SK-N-SH treated with all-trans-retinoic acid at 6 μM for 48 hours (cell line): ENCODE measurements around the gene SH3BP5.

Source experiments
- ATAC-seq: fragments of 200-7000 bp; cut with Tn5 transposase; 3 replicates; pipeline ENCODE4 v1.9.1; 2020; ENCODE audit warnings: mild to moderate bottlenecking, moderate library complexity
- ARNTL ChIP-seq: fragments of 450-650 bp; formaldehyde crosslinking; IDR thresholded peaks from 2 replicates; pipeline ENCODE4 v1.5.0; 2020; ENCODE audit warnings: low read depth, mild to moderate bottlenecking, moderate library complexity, borderline replicate concordance
- BACH2 ChIP-seq: fragments of 250-450 bp; sonication (Bioruptor Pico); IDR thresholded peaks from 2 replicates; pipeline ENCODE4 v1.9.0; 2021; ENCODE audit warnings: mild to moderate bottlenecking, borderline replicate concordance
- CREB5 ChIP-seq: fragments of 250-450 bp; sonication (Bioruptor Pico); IDR thresholded peaks from 2 replicates; pipeline ENCODE4 v1.5.1; 2020; ENCODE audit warnings: low read depth, mild to moderate bottlenecking, moderate library complexity
- CSDC2 ChIP-seq: fragments of 250-450 bp; sonication (Bioruptor Pico); IDR thresholded peaks from 2 replicates; pipeline ENCODE4 v1.5.0; 2020; ENCODE audit warnings: mild to moderate bottlenecking, moderate library complexity
- ESRRG ChIP-seq: fragments of 250-450 bp; sonication (Bioruptor Pico); IDR thresholded peaks from 2 replicates; pipeline ENCODE4 v1.6.1; 2021; ENCODE audit warnings: mild to moderate bottlenecking
- GLIS3 ChIP-seq: fragments of 250-450 bp; sonication (Bioruptor Pico); IDR thresholded peaks from 2 replicates; pipeline ENCODE4 v1.5.0; 2020; ENCODE audit warnings: mild to moderate bottlenecking, moderate library complexity
- ISL1 ChIP-seq: fragments of 250-450 bp; sonication (Bioruptor Pico); IDR thresholded peaks from 2 replicates; pipeline ENCODE4 v2.1.2; 2022; ENCODE audit warnings: mild to moderate bottlenecking, moderate library complexity
- OSR1 ChIP-seq: fragments of 250-450 bp; sonication (Bioruptor Pico); IDR thresholded peaks from 2 replicates; pipeline ENCODE4 v1.8.0; 2022; ENCODE audit warnings: moderate library complexity, mild to moderate bottlenecking, inconsistent platforms
- PATZ1 ChIP-seq: fragments of 250-450 bp; sonication (Bioruptor Pico); IDR thresholded peaks from 2 replicates; pipeline ENCODE4 v1.8.0; 2020; ENCODE audit warnings: mild to moderate bottlenecking, moderate library complexity, borderline replicate concordance
- POU6F1 ChIP-seq: fragments of 250-450 bp; sonication (Bioruptor Pico); IDR thresholded peaks from 2 replicates; pipeline ENCODE4 v1.8.0; 2021; ENCODE audit warnings: low read depth, mild to moderate bottlenecking, moderate library complexity, borderline replicate concordance
- PPARA ChIP-seq: fragments of 250-450 bp; sonication (Bioruptor Pico); IDR thresholded peaks from 2 replicates; pipeline ENCODE4 v1.5.0; 2020; ENCODE audit warnings: mild to moderate bottlenecking, borderline replicate concordance
- RARB ChIP-seq: fragments of 250-450 bp; sonication (Bioruptor Pico); IDR thresholded peaks from 2 replicates; pipeline ENCODE4 v1.8.0; 2021; ENCODE audit warnings: mild to moderate bottlenecking, moderate library complexity
- SNAI2 ChIP-seq: fragments of 250-450 bp; sonication (Bioruptor Pico); IDR thresholded peaks from 2 replicates; pipeline ENCODE4 v1.5.0; 2020; ENCODE audit warnings: mild to moderate bottlenecking, moderate library complexity
- TCF4 ChIP-seq: fragments of 250-450 bp; sonication (Bioruptor Pico); IDR thresholded peaks from 2 replicates; pipeline ENCODE4 v1.8.0; 2021; ENCODE audit warnings: mild to moderate bottlenecking, moderate library complexity, borderline replicate concordance
- TOX ChIP-seq: fragments of 250-450 bp; sonication (Bioruptor Pico); IDR thresholded peaks from 2 replicates; pipeline ENCODE4 v1.8.0; 2021; ENCODE audit warnings: mild to moderate bottlenecking, moderate library complexity, borderline replicate concordance
- TSHZ2 ChIP-seq: fragments of 250-450 bp; sonication (Bioruptor Pico); IDR thresholded peaks from 2 replicates; pipeline ENCODE4 v1.5.0; 2020; ENCODE audit warnings: mild to moderate bottlenecking, moderate library complexity
- ZFP3 ChIP-seq: fragments of 250-450 bp; sonication (Bioruptor Pico); IDR thresholded peaks from 2 replicates; pipeline ENCODE4 v1.5.0; 2020; ENCODE audit warnings: mild to moderate bottlenecking, moderate library complexity
- ZFP30 ChIP-seq: fragments of 450-650 bp; formaldehyde crosslinking; IDR thresholded peaks from 2 replicates; pipeline ENCODE4 v1.5.0; 2022; ENCODE audit warnings: mild to moderate bottlenecking, moderate library complexity
- ZNF565 ChIP-seq: fragments of 450-650 bp; formaldehyde crosslinking; conservative IDR thresholded peaks from 2 replicates; pipeline ENCODE4 v1.5.0; 2020; ENCODE audit warnings: low read depth, mild to moderate bottlenecking, moderate library complexity
- ZNF70 ChIP-seq: fragments of 450-650 bp; formaldehyde crosslinking; IDR thresholded peaks from 2 replicates; pipeline ENCODE4 v1.5.0; 2020; ENCODE audit warnings: mild to moderate bottlenecking, moderate library complexity
- ZNF8 ChIP-seq: fragments of 450-650 bp; formaldehyde crosslinking; IDR thresholded peaks from 2 replicates; pipeline ENCODE4 v1.5.0; 2020; ENCODE audit warnings: mild to moderate bottlenecking, moderate library complexity

SH3BP5 gene

DNA sequence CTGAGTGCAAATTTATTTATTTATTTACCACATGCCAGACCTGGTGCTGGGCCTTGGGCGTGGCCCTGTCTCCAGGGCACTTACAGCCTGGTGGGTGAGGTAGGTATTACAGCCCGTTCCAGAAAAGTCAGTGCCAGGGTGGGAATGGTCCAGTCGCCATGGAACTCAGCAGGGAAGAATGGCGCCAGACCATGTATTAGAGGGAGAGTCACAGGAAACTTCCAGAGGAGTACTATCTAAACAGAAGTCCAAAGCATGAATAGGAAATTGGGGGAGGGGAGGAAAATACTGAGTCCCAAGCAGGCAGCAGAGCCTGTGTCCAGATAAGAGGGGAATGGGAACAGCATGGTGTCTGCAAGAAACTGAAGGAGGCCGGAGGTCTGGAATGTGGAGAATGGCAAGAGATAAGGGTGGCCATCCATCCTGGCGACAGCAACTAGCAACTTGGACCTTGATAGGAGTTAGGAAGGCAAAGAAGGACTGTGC is 27.0 kb downstream of the SH3BP5 start:
- ATAC-seq = peak; percentile 45; the same call in 2 of the 3 replicates
- TF ChIP-seq ZNF565 (CRISPR knock-in tag) (no peak), BACH2 (CRISPR knock-in tag) (no peak), ISL1 (no peak), GLIS3 (CRISPR knock-in tag) (no peak), ESRRG (no peak), PPARA (CRISPR knock-in tag) (no peak), TCF4 (CRISPR knock-in tag) (no peak), ZFP30 (no peak), CREB5 (CRISPR knock-in tag) (no peak), OSR1 (CRISPR knock-in tag) (no peak), ARNTL (no peak), ZFP3 (CRISPR knock-in tag) (no peak), TOX (CRISPR knock-in tag) (no peak), CSDC2 (no peak), RARB (CRISPR knock-in tag) (no peak), TSHZ2 (CRISPR knock-in tag) (no peak), ZNF70 (no peak), SNAI2 (CRISPR knock-in tag) (no peak)

- TF ChIP-seq SNAI2 (CRISPR knock-in tag) (no peak), ZFP3 (CRISPR knock-in tag) (no peak), ARNTL (no peak), ZNF8 (CRISPR knock-in tag) (no peak), OSR1 (CRISPR knock-in tag) (no peak), PATZ1 (no peak), ZNF70 (no peak), ISL1 (no peak), ESRRG (no peak), TOX (CRISPR knock-in tag) (no peak)
- no peak for ATAC-seq
Observed at GRCh38 chr3:15303728-15304127, 28.7 kb downstream of the SH3BP5 start.

GRCh38 chr3:15303216-15303615 is 29.2 kb downstream of the SH3BP5 start:
- no peak for ATAC-seq

More at GRCh38 chr3:15303216-15303615, 29.2 kb downstream of the SH3BP5 start:
- TF ChIP-seq CSDC2 (no peak), ARNTL (no peak), BACH2 (CRISPR knock-in tag) (no peak), ZNF70 (no peak), ZNF8 (CRISPR knock-in tag) (no peak), ZNF565 (CRISPR knock-in tag) (no peak), POU6F1 (no peak), ESRRG (no peak)
